Measurements from ENCODE around the gene SGCA. TPM values are rescaled to one million over a fixed set of nuclear protein-coding genes. Genes with fewer than 3 reads are reported as not detected.

Gene SGCA
- total RNA-seq, 2 experiments from 2014 or later = 0.57 to 1.1 TPM

DNA sequence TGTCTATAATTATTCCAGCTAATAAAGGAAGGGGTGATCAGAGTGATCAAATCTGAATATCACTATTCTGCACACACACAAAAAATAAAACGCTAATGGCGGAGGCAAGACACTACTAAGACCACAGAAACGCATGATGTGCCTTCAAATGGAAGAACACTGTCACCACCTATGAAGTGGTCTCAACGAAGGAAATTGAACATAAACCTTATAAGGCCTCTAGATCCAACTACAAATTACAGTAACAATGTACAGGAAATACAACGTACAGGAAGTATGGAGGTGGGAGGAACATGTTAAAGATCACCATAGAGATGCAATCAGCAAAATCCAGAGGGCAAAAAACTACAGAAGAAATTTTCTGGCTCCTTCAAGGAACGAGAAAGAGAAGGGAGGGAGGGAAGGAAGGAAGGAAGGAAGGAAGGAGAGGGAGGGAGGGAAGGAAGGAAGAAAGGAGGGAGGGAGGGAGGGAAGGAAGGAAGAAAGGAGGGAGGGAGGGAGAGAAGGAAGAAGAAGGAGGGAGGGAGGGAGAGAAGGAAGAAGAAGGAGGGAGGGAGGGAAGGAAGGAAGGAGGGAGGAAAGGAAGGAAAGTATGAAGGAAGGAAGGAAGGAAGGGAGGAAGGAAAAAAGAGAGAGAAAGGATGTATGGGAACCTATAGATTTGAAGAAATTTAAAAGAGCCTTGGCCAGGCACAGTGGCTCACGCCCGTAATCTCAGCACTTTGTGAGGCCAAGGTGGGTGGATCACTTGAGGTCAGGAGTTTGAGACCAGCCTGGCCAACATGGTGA is 3.1 kb upstream of the SGCA start:
- intact Hi-C loops (cut with micrococcal nuclease; ENCODE audit: unreplicated experiment) = no loop called here

GRCh38 chr17:50163843-50164696 is 1.7 kb upstream of the SGCA start:
- intact Hi-C loops (cut with micrococcal nuclease; ENCODE audit: unreplicated experiment) = no loop called here
- no TSS peak for BruUV-seq (replicated peaks)

More for the DNA sequence above, 3.1 kb upstream of the SGCA start:
- H3K36me3 ChIP-seq (ENCODE audit: insufficient read depth, low read length) = no peaks in the 10 kb centered on the region
- no peak for DNase-seq (ENCODE audit: low spot score)
- ChIA-PET POLR2A (interaction anchor here (2.0 kb wide), 1 partner anchor 10 kb away, joined by 20 read pairs; no protein-coding TSS in a partner anchor), CTCF (ENCODE audit: unreplicated experiment) (interaction anchor here (0.9 kb wide), 1 partner anchor 20 kb away, joined by 3 read pairs; no protein-coding TSS in a partner anchor)
- no peak overlapping the region for H3K4me2 ChIP-seq (ENCODE audit: low read length)
- no peak overlapping the region for H3K27ac ChIP-seq (ENCODE audit: low read depth, low read length, poor library complexity, severe bottlenecking)
- H2AFZ ChIP-seq (ENCODE audit: low read length) = no peak overlapping the region
- no peaks in the 10 kb centered on the region for H3K79me2 ChIP-seq (ENCODE audit: insufficient read depth, low read depth, low read length)
- no peaks in the 10 kb centered on the region for H3K9me3 ChIP-seq (ENCODE audit: low read length)
- peaks cover 24% of the 10 kb centered on the region for H3K4me1 ChIP-seq (ENCODE audit: insufficient read depth, low read length, poor library complexity, severe bottlenecking)
- no peaks in the 10 kb centered on the region for H4K20me1 ChIP-seq (ENCODE audit: insufficient read depth, low read length)
- no peak overlapping the region for H3K4me3 ChIP-seq (ENCODE audit: low read depth, low read length, poor library complexity, severe bottlenecking)
- BruUV-seq (replicated peaks) = no TSS peak
- H3K9me2 ChIP-seq (ENCODE audit: insufficient read depth, low read length) = no peaks in the 10 kb centered on the region
- TF ChIP-seq EZH2phosphoT487 (IDR thresholded peaks at IDR 0.05; ENCODE audit: borderline replicate concordance, low read depth, low read length) (no peak), CTCF (conservative IDR thresholded peaks at IDR 0.05; ENCODE audit: low read length) (no peak)

More at GRCh38 chr17:50163843-50164696, 1.7 kb upstream of the SGCA start:
- DNase-seq (ENCODE audit: low spot score) = no peak
- H3K9me2 ChIP-seq (ENCODE audit: insufficient read depth, low read length) = no peaks in the 10 kb centered on the region
- no peak overlapping the region for H3K27ac ChIP-seq (ENCODE audit: low read depth, low read length, poor library complexity, severe bottlenecking)
- no peak overlapping the region for H3K4me2 ChIP-seq (ENCODE audit: low read length)
- H3K36me3 ChIP-seq (ENCODE audit: insufficient read depth, low read length) = no peaks in the 10 kb centered on the region
- peaks cover 38% of the 10 kb centered on the region for H3K4me1 ChIP-seq (ENCODE audit: insufficient read depth, low read length, poor library complexity, severe bottlenecking)
- no peak overlapping the region for H3K4me3 ChIP-seq (ENCODE audit: low read depth, low read length, poor library complexity, severe bottlenecking)
- ChIA-PET CTCF (ENCODE audit: unreplicated experiment) (no interaction called here), POLR2A (no interaction called here)
- TF ChIP-seq CTCF (conservative IDR thresholded peaks at IDR 0.05; ENCODE audit: low read length) (no peak), EZH2phosphoT487 (IDR thresholded peaks at IDR 0.05; ENCODE audit: borderline replicate concordance, low read depth, low read length) (no peak)
- H3K9me3 ChIP-seq (ENCODE audit: low read length) = no peaks in the 10 kb centered on the region
- no peaks in the 10 kb centered on the region for H4K20me1 ChIP-seq (ENCODE audit: insufficient read depth, low read length)
- no peak overlapping the region for H2AFZ ChIP-seq (ENCODE audit: low read length)
- H3K79me2 ChIP-seq (ENCODE audit: insufficient read depth, low read depth, low read length) = no peaks in the 10 kb centered on the region
